ENCODE data around the gene GORAB.
A peak's percentile ranks its signal among the peaks of the same experiment; 100 is the strongest.

GORAB gene

DNA sequence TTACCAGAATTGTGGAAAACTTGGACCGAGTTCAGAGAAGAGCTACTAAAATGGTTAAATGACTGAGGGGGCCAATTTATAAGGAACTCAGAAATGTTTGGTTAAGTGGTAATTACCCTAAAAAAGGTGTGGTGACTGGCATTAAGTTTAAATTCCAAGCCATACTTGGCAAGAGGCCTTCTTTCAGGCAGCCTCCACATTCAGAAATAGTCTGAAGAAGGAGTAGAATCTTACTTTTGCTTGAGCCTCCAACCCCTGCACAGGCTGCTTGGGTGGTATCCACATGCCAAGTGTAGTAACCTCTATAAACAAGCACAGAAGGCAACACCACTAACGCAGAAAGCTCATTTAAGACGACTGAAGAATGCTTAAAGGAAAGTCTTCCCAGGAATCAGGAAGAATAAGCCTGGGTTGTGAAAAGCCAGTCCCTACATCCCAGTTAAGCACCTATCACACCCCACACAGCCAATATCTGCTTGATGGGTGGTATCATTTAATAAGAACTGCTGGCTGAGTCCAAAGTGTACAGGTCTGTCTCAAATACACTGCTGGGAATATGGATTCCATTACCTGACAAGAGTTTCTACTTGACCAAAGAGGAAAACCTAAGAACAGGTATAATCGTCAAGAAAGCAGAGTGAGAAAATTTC lies 13.7 kb upstream of the GORAB start:
- Histone ChIP-seq H3K4me3 (ENCODE audit: low read length) (no peak overlapping the region), H3K36me3 (ENCODE audit: insufficient read depth, low read length) (no peaks in the 10 kb centered on the region), H3K9me3 (ENCODE audit: insufficient read depth, low read depth, low read length) (no peaks in the 10 kb centered on the region), H3K27ac (ENCODE audit: low read depth, low read length) (no peak overlapping the region), H3K4me1 (ENCODE audit: insufficient read depth, low read length) (no peaks in the 10 kb centered on the region), H3K9ac (ENCODE audit: low read depth, low read length) (no peak overlapping the region), H3K27me3 (ENCODE audit: insufficient read depth, low read length) (no peaks in the 10 kb centered on the region)
- WGBS, result 95% methylated on average over 4 of the region's 4 CpGs

DNA sequence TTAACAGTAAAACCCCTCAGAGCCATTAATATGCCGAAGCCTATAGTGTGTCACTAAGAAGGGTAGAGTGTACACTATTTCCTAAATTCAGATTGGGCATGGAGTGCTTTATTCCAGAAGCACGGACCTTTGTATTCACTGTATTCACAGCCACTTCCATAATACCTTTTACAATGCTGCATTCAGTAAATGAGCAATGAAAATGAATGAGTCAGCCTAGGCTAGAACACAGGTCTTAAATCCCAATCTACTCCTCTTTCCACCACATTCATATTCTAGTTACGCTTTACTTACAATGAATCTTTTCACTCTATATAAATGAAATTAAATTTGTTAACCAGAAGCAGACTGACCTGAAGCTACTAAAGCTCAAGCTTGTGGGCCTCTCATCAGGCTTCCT lies 13.0 kb upstream of the GORAB start:
- no peaks in the 10 kb centered on the region for H3K9me3 ChIP-seq (ENCODE audit: insufficient read depth, low read depth, low read length)
- no peaks in the 10 kb centered on the region for H3K4me1 ChIP-seq (ENCODE audit: insufficient read depth, low read length)
- no peak overlapping the region for H3K4me3 ChIP-seq (ENCODE audit: low read length)
- no peak overlapping the region for H3K27ac ChIP-seq (ENCODE audit: low read depth, low read length)
- WGBS, result 95% methylated on average over 3 of the region's 3 CpGs
- no peaks in the 10 kb centered on the region for H3K36me3 ChIP-seq (ENCODE audit: insufficient read depth, low read length)
- H3K27me3 ChIP-seq (ENCODE audit: insufficient read depth, low read length), result no peaks in the 10 kb centered on the region
- no peak overlapping the region for H3K9ac ChIP-seq (ENCODE audit: low read depth, low read length)

DNA sequence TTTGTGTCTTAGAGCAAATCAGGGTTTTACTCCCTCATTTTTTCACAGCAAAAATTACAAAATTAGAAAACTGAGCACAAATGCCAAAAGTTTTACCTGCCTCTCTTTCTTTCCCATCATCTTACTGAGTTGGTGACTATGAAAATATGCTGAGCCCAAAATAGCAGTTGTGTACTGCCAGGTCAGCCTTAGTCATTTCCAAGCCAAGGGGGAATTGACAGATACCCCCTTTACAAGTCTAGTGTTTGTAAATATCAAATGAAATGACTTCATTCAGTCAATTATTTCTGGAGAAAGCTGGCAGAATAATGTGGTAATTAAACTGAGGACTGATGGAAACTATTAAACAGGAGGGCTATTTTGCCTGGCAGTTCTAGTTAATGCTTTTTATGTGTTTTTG lies 11.4 kb upstream of the GORAB start:
- no peak overlapping the region for H3K9ac ChIP-seq (ENCODE audit: low read depth, low read length)

DNA sequence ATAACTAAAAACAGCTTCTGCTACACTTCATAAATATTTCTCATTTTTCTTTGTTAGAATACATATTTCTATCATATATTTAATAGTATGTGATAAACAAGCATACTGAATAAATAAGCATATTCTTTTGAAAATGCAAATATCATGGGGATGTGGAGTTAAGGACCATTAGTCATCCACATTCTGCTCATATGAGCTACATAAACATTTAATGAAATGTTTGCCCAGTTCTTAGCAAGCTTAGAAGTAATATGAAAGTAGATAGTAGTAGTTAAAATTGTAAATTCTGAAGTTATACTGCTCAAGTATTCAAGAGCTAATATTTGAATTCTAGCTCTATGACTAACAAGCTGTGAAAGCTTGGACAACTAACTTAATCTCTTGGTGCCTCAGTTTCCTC lies 10.1 kb upstream of the GORAB start:
- no peaks in the 10 kb centered on the region for H3K9me3 ChIP-seq (ENCODE audit: insufficient read depth, low read depth, low read length)
- no peak overlapping the region for H3K9ac ChIP-seq (ENCODE audit: low read depth, low read length)
- H3K27ac ChIP-seq (ENCODE audit: low read depth, low read length), result no peak overlapping the region
- no peaks in the 10 kb centered on the region for H3K27me3 ChIP-seq (ENCODE audit: insufficient read depth, low read length)
- no peaks in the 10 kb centered on the region for H3K36me3 ChIP-seq (ENCODE audit: insufficient read depth, low read length)
- no peak overlapping the region for H3K4me3 ChIP-seq (ENCODE audit: low read length)
- no peaks in the 10 kb centered on the region for H3K4me1 ChIP-seq (ENCODE audit: insufficient read depth, low read length)

More for the DNA sequence above, 11.4 kb upstream of the GORAB start:
- H3K27me3 ChIP-seq (ENCODE audit: insufficient read depth, low read length), result no peaks in the 10 kb centered on the region
- no peak overlapping the region for H3K27ac ChIP-seq (ENCODE audit: low read depth, low read length)
- no peaks in the 10 kb centered on the region for H3K36me3 ChIP-seq (ENCODE audit: insufficient read depth, low read length)
- no peaks in the 10 kb centered on the region for H3K9me3 ChIP-seq (ENCODE audit: insufficient read depth, low read depth, low read length)
- no peaks in the 10 kb centered on the region for H3K4me1 ChIP-seq (ENCODE audit: insufficient read depth, low read length)
- H3K4me3 ChIP-seq (ENCODE audit: low read length), result no peak overlapping the region

DNA sequence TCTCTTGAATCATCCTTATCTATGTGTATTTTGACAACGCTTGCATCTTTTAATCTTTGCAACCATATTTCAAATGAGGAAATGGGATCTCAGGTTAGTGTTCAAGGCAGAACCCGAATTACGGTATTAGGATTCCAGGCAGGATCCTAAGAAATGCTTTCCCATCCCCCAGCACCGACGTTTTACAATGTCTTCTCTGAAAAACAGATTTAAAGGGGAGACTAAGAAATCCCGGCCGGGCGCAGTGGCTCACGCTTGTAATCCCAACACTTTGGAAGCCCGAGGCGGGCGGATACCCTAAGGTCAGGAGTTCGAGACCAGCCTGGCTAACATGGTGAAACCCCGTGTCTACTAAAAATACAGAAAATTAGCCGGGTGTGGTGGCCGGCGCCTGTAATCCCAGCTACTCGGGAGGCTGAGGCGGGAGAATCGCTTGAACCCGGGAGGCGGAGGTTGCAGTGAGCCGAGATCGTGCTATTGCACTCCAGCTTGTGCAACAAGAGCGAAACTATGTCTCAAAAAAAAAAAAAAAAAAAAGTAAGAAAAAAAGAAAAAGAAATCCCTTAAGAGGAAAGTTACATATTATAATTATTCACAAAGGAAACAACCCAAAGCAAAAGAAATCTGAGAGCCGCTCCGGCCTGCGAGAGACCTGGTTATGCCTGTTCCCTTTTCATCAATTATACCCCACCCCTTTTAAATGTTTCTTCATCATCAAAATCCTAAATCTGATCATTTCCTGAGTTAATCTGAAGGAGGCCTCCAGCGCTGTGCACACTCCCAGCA lies 801 bp upstream of the GORAB start:
- 65% methylated on average over 27 of the region's 29 CpGs for WGBS
- H3K4me3 ChIP-seq (ENCODE audit: low read length), result peak overlapping the region; percentile 60
- H3K27ac ChIP-seq (ENCODE audit: low read depth, low read length), result peak overlapping the region; percentile 74
- peak overlapping the region; percentile 86 for H3K9ac ChIP-seq (ENCODE audit: low read depth, low read length)
- no peaks in the 10 kb centered on the region for H3K9me3 ChIP-seq (ENCODE audit: insufficient read depth, low read depth, low read length)
- H3K27me3 ChIP-seq (ENCODE audit: insufficient read depth, low read length), result no peaks in the 10 kb centered on the region
- peaks cover 6% of the 10 kb centered on the region; the same call in 1 of the 2 replicates for H3K4me1 ChIP-seq (ENCODE audit: insufficient read depth, low read length)
- peaks cover 10% of the 10 kb centered on the region for H3K36me3 ChIP-seq (ENCODE audit: insufficient read depth, low read length)

DNA sequence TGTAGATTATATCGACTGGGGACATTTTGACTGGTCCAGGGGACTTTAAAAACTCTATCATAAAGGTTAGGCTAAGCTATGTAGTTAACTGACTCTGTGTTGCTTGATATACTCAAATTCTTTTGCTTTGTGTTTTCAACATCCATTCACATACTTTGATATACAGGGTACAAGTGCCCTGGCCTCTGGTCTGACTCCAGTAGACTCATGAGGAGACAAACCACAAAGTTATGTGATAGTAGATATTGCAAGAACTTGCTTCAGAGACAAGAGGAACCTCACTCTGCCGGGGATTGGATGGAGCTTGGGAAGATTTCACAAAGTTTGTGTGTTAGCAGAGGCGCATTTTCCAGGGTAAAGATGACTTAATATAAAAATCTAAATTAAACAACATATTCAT lies 1.3 kb downstream of the GORAB start:
- peaks cover 6% of the 10 kb centered on the region; the same call in 1 of the 2 replicates for H3K4me1 ChIP-seq (ENCODE audit: insufficient read depth, low read length)
- 84% methylated on average over 2 of the region's 3 CpGs for WGBS
- peak overlapping the region; percentile 86; the same call in 1 of the 2 replicates for H3K9ac ChIP-seq (ENCODE audit: low read depth, low read length)
- no peak overlapping the region for H3K27ac ChIP-seq (ENCODE audit: low read depth, low read length)
- H3K27me3 ChIP-seq (ENCODE audit: insufficient read depth, low read length), result no peaks in the 10 kb centered on the region
- peak overlapping the region; percentile 60 for H3K4me3 ChIP-seq (ENCODE audit: low read length)
- no peaks in the 10 kb centered on the region for H3K9me3 ChIP-seq (ENCODE audit: insufficient read depth, low read depth, low read length)
- H3K36me3 ChIP-seq (ENCODE audit: insufficient read depth, low read length), result peaks cover 21% of the 10 kb centered on the region

DNA sequence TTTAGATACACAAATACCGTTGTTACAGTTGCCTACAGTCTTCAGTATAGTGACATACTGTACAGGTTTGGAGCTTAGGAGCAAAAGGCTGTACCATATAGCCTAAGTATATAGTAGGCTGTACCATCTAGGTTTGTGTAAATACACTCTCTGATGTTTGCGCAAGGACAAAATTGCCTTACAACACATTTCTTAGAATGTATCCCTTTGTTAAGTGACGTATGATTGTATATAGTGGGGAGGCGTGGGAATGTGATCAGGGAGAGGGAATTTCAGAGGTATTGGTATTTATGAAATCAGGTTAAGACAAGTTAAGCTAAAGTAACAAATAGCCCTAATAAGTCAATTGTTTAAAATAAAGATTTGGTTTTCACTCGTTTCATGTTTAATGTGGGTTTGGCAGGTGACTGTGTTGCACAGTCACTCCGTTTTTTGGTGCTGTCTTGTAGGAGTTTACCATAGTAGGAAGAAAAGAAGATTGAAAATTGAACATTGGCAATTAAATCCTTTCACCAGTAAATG lies 2.7 kb downstream of the GORAB start:
- H3K27me3 ChIP-seq (ENCODE audit: insufficient read depth, low read length), result no peaks in the 10 kb centered on the region
- H3K27ac ChIP-seq (ENCODE audit: low read depth, low read length), result no peak overlapping the region
- H3K9ac ChIP-seq (ENCODE audit: low read depth, low read length), result no peak overlapping the region
- H3K9me3 ChIP-seq (ENCODE audit: insufficient read depth, low read depth, low read length), result no peaks in the 10 kb centered on the region
- H3K36me3 ChIP-seq (ENCODE audit: insufficient read depth, low read length), result peaks cover 31% of the 10 kb centered on the region
- WGBS, result 94% methylated on average over 6 of the region's 6 CpGs
- peaks cover 6% of the 10 kb centered on the region; the same call in 1 of the 2 replicates for H3K4me1 ChIP-seq (ENCODE audit: insufficient read depth, low read length)
- no peak overlapping the region for H3K4me3 ChIP-seq (ENCODE audit: low read length)

DNA sequence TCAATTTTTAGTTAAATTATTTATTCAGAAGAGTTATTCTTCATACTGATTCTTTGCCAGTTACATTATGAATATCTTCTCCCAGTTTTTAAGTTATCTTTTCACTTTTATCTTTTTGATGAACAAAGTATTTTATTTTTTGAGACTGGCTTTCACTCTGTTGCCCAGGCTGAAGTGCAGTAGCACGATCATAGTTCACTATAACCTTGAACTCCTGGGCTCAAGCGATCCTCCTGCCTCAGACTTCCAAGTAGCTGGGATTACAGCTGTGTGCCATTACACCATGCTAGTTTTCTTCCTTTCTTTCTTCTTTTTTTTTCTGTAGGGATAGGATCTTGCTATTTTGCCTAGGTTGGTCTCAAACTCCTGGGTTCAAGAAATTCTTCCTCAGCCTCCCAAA lies 3.5 kb downstream of the GORAB start:
- H3K4me1 ChIP-seq (ENCODE audit: insufficient read depth, low read length), result peaks cover 6% of the 10 kb centered on the region; the same call in 1 of the 2 replicates
- peaks cover 38% of the 10 kb centered on the region for H3K36me3 ChIP-seq (ENCODE audit: insufficient read depth, low read length)
- 89% methylated on average over 2 of the region's 2 CpGs for WGBS

DNA sequence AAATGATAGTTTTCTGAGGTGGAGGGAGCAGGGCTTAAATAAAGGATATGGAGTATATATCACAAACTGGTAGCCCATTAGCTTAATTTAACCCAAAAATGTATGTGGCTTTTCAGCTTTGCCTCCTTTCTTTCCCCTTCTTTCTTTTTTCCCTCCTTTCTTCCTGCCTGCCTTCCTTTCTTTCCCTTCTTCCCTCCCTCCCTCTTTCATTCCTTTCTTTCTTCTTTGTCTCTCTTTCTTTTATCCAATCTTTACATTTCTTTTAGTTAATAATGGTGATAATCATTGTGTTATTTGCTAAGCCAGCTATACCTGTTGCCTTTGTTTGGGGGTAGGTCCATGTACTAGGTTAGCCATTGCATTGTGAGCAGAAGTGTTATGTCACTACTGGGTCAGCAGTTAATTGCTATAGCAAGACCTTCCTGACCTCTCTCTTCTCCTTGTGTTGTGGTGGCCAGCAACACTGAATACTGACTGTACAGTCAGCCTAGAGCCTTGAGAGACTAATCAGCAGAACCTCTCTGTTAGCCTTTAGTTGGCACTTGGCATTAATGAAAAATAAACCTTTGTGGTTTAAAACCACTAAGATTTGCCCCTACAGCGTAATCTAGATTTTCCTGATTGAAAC lies 5.1 kb downstream of the GORAB start:
- H3K9ac ChIP-seq (ENCODE audit: low read depth, low read length), result no peak overlapping the region
- H3K27ac ChIP-seq (ENCODE audit: low read depth, low read length), result no peak overlapping the region
- no peak overlapping the region for H3K4me3 ChIP-seq (ENCODE audit: low read length)
- no peaks in the 10 kb centered on the region for H3K27me3 ChIP-seq (ENCODE audit: insufficient read depth, low read length)
- H3K4me1 ChIP-seq (ENCODE audit: insufficient read depth, low read length), result peaks cover 6% of the 10 kb centered on the region; the same call in 1 of the 2 replicates
- H3K9me3 ChIP-seq (ENCODE audit: insufficient read depth, low read depth, low read length), result no peaks in the 10 kb centered on the region
- H3K36me3 ChIP-seq (ENCODE audit: insufficient read depth, low read length), result peaks cover 54% of the 10 kb centered on the region
- WGBS, result 100% methylated on average over 1 of the region's 1 CpG

More for the DNA sequence above, 3.5 kb downstream of the GORAB start:
- no peak overlapping the region for H3K9ac ChIP-seq (ENCODE audit: low read depth, low read length)
- no peak overlapping the region for H3K4me3 ChIP-seq (ENCODE audit: low read length)
- H3K9me3 ChIP-seq (ENCODE audit: insufficient read depth, low read depth, low read length), result no peaks in the 10 kb centered on the region
- no peaks in the 10 kb centered on the region for H3K27me3 ChIP-seq (ENCODE audit: insufficient read depth, low read length)
- no peak overlapping the region for H3K27ac ChIP-seq (ENCODE audit: low read depth, low read length)

DNA sequence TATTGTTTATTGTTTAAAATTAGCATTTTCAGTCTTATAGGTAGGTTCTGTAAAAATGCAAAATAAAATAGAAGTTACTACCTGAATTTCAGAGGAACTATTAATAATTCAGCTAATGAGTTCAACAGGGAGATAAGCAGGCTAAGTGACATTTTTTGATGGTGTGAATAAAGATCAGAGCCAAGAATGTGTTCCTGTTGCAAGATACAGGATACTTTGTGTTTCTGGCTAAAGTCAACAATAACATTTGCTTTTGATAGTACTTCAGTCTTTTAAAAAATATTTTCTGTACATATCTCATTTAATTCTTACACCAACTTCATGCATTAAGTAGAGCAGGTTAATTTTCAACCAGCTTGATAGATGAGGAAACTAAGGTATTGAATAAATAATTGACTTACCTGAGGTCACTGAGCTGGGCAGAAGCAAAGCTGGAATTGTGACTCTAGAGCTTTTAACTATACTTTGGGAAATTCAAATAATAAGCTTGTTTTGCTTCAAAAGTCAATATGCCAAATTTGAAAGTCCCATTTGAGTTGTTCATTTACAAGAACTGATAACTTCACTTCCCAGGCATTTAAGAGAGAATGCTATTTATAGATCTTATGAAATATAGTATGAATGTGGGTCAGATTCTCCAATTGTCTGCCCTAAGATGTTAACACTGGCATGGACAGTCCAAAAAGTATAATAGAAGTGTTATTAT lies 6.0 kb downstream of the GORAB start:
- no peaks in the 10 kb centered on the region for H3K9me3 ChIP-seq (ENCODE audit: insufficient read depth, low read depth, low read length)
- no peak overlapping the region for H3K4me3 ChIP-seq (ENCODE audit: low read length)
- peaks cover 63% of the 10 kb centered on the region for H3K36me3 ChIP-seq (ENCODE audit: insufficient read depth, low read length)
- no peak overlapping the region for H3K9ac ChIP-seq (ENCODE audit: low read depth, low read length)
- H3K27me3 ChIP-seq (ENCODE audit: insufficient read depth, low read length), result no peaks in the 10 kb centered on the region
- no peak overlapping the region for H3K27ac ChIP-seq (ENCODE audit: low read depth, low read length)
- peaks cover 6% of the 10 kb centered on the region; the same call in 1 of the 2 replicates for H3K4me1 ChIP-seq (ENCODE audit: insufficient read depth, low read length)

DNA sequence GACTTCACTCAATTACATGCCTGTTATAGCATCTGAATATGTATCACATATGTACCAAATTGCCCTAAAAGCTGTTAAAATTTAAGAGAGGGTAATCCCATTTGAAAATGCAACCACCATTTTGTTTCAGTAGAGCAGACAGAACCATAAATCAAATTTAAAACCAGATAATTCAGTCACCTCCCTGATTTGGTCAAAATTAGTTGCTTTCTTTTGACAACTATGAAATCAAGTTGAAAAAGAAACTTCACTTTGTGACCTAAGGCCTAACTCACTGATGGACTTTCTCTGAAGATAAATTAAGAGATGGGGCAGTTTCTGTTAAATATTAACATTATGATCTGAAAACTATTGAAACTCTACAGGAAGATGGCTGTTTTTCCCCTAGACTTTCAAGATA lies 6.7 kb downstream of the GORAB start:
- no peak overlapping the region for H3K9ac ChIP-seq (ENCODE audit: low read depth, low read length)
- peaks cover 71% of the 10 kb centered on the region for H3K36me3 ChIP-seq (ENCODE audit: insufficient read depth, low read length)

More for the DNA sequence above, 6.7 kb downstream of the GORAB start:
- Histone ChIP-seq H3K4me1 (ENCODE audit: insufficient read depth, low read length) (no peaks in the 10 kb centered on the region), H3K4me3 (ENCODE audit: low read length) (no peak overlapping the region), H3K27ac (ENCODE audit: low read depth, low read length) (no peak overlapping the region), H3K27me3 (ENCODE audit: insufficient read depth, low read length) (no peaks in the 10 kb centered on the region), H3K9me3 (ENCODE audit: insufficient read depth, low read depth, low read length) (no peaks in the 10 kb centered on the region)

All from HUES64 (cell line).